ENCODE measurements around the gene KHDRBS1.
"Not testable (repeated sequence)": the region's sequence is repeated elsewhere in the genome, so short reads cannot be mapped to it uniquely, and the experiment has no call there.

KHDRBS1 gene

DNA sequence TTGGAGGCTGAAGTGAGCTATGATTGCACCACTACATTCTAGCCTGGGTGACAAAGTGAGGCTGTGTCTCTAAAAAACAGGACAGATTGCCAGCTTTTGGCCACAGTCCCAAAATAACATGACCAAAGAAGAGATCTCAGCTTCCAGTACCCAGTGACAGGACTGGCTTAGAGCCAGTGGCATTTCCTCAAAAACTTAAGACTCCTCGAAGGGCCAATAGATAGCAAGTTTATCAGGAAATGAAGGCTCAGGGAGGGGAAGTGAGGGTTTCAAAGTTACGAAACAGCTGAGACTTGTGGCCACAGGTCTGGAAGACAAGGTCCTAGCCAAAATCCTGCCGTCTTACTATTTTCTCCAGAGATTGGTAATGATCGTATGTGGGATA lies 52.8 kb downstream of the KHDRBS1 start:
- H3K27me3 Mint-ChIP-seq: no peaks in the 10 kb centered on the region
- no peak overlapping the region for H3K4me3 Mint-ChIP-seq
- no peak overlapping the region for H3K27ac Mint-ChIP-seq
- no peaks in the 10 kb centered on the region for H3K9me3 Mint-ChIP-seq (ENCODE audit: low read depth)
- H3K4me1 Mint-ChIP-seq (ENCODE audit: low read depth): peaks cover 11% of the 10 kb centered on the region
- no peaks in the 10 kb centered on the region for H3K36me3 Mint-ChIP-seq

GRCh38 chr1:32068957-32069588 lies 55.4 kb downstream of the KHDRBS1 start:
- Mint-ChIP-seq H3K9me3 (ENCODE audit: low read depth) (no peaks in the 10 kb centered on the region), H3K36me3 (no peaks in the 10 kb centered on the region), H3K27ac (peak overlapping the region; percentile 34), H3K4me3 (no peak overlapping the region), H3K4me1 (ENCODE audit: low read depth) (peaks cover 26% of the 10 kb centered on the region), H3K27me3 (no peaks in the 10 kb centered on the region)

DNA sequence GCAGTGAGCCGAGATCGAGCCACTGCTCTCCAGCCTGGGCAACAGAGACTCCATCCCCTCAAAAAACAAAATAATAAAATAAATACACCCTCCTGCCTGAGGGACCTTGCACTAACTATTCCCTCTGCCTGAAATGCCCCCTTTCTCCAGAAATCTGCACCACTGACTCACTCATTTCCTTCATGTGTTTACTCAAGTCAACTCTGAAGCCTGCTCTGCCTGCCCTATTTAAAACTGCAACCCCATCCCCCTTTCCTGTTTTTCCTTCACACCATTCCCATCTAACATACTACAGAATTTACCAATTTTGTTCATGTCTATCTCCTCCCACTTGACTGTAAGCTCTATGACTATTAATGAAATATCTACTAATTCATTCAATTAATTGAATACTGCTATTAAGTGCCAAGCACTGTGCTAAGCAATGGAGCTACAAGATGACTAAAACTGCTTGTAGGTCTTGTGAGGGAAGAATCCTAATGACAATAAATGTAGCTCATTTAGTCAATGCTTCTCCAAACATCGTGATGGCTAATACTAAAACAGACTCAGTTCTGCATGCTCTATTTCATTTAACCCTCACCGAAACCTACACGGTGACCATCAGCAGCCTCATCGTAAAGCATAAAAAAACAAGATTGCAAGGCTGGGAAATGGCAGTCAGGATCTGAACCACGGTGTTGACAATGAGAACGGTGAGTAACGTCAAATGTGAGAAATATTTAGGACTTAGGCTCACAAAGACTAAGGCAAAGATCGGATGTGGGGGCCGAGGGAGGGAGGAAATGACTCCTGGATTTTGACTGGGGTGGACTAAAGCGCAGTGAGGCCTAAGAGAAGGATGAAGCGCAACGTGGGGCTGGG lies 58.3 kb downstream of the KHDRBS1 start:
- Mint-ChIP-seq H3K36me3 (no peaks in the 10 kb centered on the region), H3K27ac (peak overlapping the region; percentile 93), H3K9me3 (ENCODE audit: low read depth) (no peaks in the 10 kb centered on the region), H3K27me3 (no peaks in the 10 kb centered on the region), H3K4me3 (peak overlapping the region; percentile 94), H3K4me1 (ENCODE audit: low read depth) (peaks cover 31% of the 10 kb centered on the region)

- H3K27me3 Mint-ChIP-seq: no peaks in the 10 kb centered on the region
- no peaks in the 10 kb centered on the region for H3K36me3 Mint-ChIP-seq
- peak within 1 kb of the TSS; percentile 93 for H3K27ac Mint-ChIP-seq
- H3K4me3 Mint-ChIP-seq: peak within 1 kb of the TSS; percentile 94
- H3K4me1 Mint-ChIP-seq (ENCODE audit: low read depth): peaks cover 34% of the 10 kb centered on the region
- no peaks in the 10 kb centered on the region for H3K9me3 Mint-ChIP-seq (ENCODE audit: low read depth)
These were observed 59.1 kb downstream of the KHDRBS1 start, which contains the start of gene TMEM39B for GRCh38 chr1:32072622-32073298. TMEM39B (plus strand) TSS chr1:32072939; CDS start chr1:32073048, 109 bp downstream.

DNA sequence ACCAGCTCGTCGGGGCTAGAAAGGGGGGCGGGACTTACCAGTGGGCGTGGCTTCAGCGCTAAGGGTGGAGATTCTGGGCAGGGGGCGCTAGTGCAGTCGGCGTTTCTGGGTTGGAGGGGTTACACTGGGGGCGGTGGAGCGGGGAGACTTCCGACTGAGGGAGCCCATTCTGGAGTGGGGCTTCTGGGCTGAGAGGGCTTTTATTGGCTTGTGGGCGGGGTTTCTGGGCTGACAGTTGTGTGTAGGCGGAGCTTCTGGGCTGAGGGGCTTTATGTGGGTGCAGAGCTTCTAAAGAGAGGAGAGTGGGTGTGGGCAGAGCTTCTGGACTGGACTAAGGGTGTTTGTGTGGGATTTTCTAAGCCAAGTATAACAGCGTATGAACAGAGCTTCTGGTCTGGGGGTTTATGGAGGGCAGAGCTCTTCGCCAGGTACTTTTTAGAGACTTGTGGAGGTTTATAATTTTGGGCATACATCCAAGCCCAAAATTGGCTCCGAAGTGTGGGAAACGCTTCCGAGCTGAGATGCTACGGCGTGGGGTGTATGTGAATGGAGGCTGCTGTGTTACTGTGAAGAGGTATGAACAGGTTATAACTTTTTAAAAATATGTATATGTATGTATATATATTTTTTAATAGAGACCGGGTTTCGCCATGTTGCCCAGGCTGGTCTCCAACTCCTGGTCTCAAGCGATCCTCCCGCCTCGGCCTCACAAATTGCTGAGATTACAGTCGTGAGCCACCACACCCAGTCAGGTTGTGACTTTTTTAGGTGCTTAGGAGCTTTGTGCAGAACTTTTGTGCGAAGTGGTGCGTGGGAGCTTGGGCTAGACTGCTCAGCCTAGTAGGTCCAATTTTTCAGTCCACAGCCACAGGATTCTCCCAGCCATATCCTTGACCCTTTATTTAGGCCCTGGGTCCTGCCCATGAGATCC lies 59.9 kb downstream of the KHDRBS1 start:
- H3K27me3 Mint-ChIP-seq: no peaks in the 10 kb centered on the region
- H3K4me1 Mint-ChIP-seq (ENCODE audit: low read depth): peaks cover 34% of the 10 kb centered on the region
- H3K4me3 Mint-ChIP-seq: peak overlapping the region; percentile 94
- peak overlapping the region; percentile 93 for H3K27ac Mint-ChIP-seq
- no peaks in the 10 kb centered on the region for H3K36me3 Mint-ChIP-seq
- H3K9me3 Mint-ChIP-seq (ENCODE audit: low read depth): no peaks in the 10 kb centered on the region

GRCh38 chr1:32074841-32075240 lies 61.2 kb downstream of the KHDRBS1 start:
- H3K27me3 Mint-ChIP-seq: no peaks in the 10 kb centered on the region
- H3K4me3 Mint-ChIP-seq: peak overlapping the region; percentile 5
- no peaks in the 10 kb centered on the region for H3K36me3 Mint-ChIP-seq
- no peaks in the 10 kb centered on the region for H3K9me3 Mint-ChIP-seq (ENCODE audit: low read depth)
- H3K27ac Mint-ChIP-seq: peak overlapping the region; percentile 2
- peaks cover 30% of the 10 kb centered on the region for H3K4me1 Mint-ChIP-seq (ENCODE audit: low read depth)

GRCh38 chr1:32077451-32077850 lies 63.8 kb downstream of the KHDRBS1 start:
- no peaks in the 10 kb centered on the region for H3K9me3 Mint-ChIP-seq (ENCODE audit: low read depth)
- H3K36me3 Mint-ChIP-seq: peaks cover 5% of the 10 kb centered on the region
- H3K4me3 Mint-ChIP-seq: no peak overlapping the region
- no peak overlapping the region for H3K27ac Mint-ChIP-seq
- peaks cover 25% of the 10 kb centered on the region for H3K4me1 Mint-ChIP-seq (ENCODE audit: low read depth)
- H3K27me3 Mint-ChIP-seq: no peaks in the 10 kb centered on the region

- H3K4me3 Mint-ChIP-seq: no peak overlapping the region
- H3K4me1 Mint-ChIP-seq (ENCODE audit: low read depth): peaks cover 9% of the 10 kb centered on the region
These were observed 68.4 kb downstream of the KHDRBS1 start for GRCh38 chr1:32082022-32082421.

DNA sequence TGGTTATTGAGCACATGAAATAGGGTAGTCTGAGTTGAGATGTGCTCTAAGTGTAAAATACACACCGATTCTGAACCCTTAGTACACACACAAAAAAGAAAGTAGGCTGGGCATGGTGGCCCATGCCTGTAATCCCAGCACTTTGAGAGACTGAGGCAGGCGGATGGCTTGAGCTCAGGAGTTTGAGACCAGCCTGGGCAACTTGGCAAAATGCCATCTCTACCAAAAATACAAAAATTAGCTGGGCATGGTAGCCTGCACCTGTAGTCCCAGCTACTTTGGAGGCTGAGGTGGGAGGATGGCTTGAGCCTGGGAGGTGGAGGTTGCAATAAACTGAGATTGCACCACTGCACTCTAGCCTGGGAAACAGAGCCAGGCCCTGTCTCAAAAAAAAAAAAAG lies 72.7 kb downstream of the KHDRBS1 start:
- H3K9me3 Mint-ChIP-seq (ENCODE audit: low read depth); H3K27ac Mint-ChIP-seq: not testable (repeated sequence)
- peaks cover 15% of the 10 kb centered on the region for H3K36me3 Mint-ChIP-seq

More at GRCh38 chr1:32082022-32082421, 68.4 kb downstream of the KHDRBS1 start:
- H3K36me3 Mint-ChIP-seq: peaks cover 13% of the 10 kb centered on the region
- H3K27ac Mint-ChIP-seq: no peak overlapping the region
- no peaks in the 10 kb centered on the region for H3K27me3 Mint-ChIP-seq
- H3K9me3 Mint-ChIP-seq (ENCODE audit: low read depth): no peaks in the 10 kb centered on the region

DNA sequence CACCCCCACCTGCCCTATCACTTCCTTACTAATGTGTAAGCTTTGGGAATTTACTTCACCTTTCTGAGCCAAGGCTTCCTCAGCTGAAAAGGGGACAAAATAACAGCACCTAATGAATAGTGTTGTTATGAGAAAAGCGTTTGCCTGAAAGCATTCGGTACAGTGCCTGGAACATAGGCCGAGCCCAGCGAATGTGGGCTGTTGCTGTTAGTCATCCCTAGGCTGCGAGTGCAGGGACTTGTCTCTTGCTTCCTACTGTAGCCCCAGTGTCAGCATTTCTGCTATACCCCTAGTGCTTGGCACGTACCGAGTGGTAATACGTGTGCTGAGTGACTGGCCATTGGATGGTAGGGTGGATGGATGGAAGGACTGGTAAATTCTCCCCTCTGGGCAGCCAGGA lies 77.5 kb downstream of the KHDRBS1 start:
- Mint-ChIP-seq H3K27ac (no peak overlapping the region), H3K4me3 (no peak overlapping the region), H3K9me3 (ENCODE audit: low read depth) (no peaks in the 10 kb centered on the region), H3K36me3 (peaks cover 7% of the 10 kb centered on the region), H3K4me1 (ENCODE audit: low read depth) (no peaks in the 10 kb centered on the region), H3K27me3 (no peaks in the 10 kb centered on the region)

More for the DNA sequence above, 72.7 kb downstream of the KHDRBS1 start:
- H3K4me3 Mint-ChIP-seq; H3K4me1 Mint-ChIP-seq (ENCODE audit: low read depth); H3K27me3 Mint-ChIP-seq: not testable (repeated sequence)

GRCh38 chr1:32091591-32091990 lies 77.9 kb downstream of the KHDRBS1 start:
- no peaks in the 10 kb centered on the region for H3K4me1 Mint-ChIP-seq (ENCODE audit: low read depth)
- H3K9me3 Mint-ChIP-seq (ENCODE audit: low read depth): no peaks in the 10 kb centered on the region
- H3K4me3 Mint-ChIP-seq: no peak overlapping the region
- H3K27me3 Mint-ChIP-seq: no peaks in the 10 kb centered on the region
- peaks cover 7% of the 10 kb centered on the region for H3K36me3 Mint-ChIP-seq
- no peak overlapping the region for H3K27ac Mint-ChIP-seq

Measured in activated naive CD8-positive, alpha-beta T cell (primary cell).